Aorta (tissue), 5 donors: Measurements from ENCODE around the gene NEXN. TPM values are rescaled to one million over a fixed set of nuclear protein-coding genes. Genes with fewer than 3 reads are reported as not detected.
A peak's percentile ranks its signal among the peaks of the same experiment; 100 is the strongest.

ENCODE experiments used
- ATAC-seq: fragments of 200-7000 bp; cut with Tn5 transposase; one replicate; pipeline ENCODE4 v1.9.1; 2022; ENCODE audit warnings: moderate library complexity; ENCODE audit not compliant: low FRiP score
- DNase-seq, 2 donors: peaks; one replicate each; pipeline ENCODE4 v3.0.0-alpha.2; 2020
- H3K27ac ChIP-seq, 2 donors: one replicate each; pipeline ENCODE4 v1.5.1; 2013; ENCODE audit warnings: low read length in 2 of 2, mild to moderate bottlenecking in 2 of 2, moderate library complexity in 2 of 2, control low read depth in 1 of 2, inconsistent platforms in 1 of 2, low read depth in 1 of 2
- H3K27me3 ChIP-seq, 2 donors: one replicate each; pipeline ENCODE4 v1.6.1; 2013; ENCODE audit warnings: control low read depth in 1 of 2, low read length in 1 of 2, mild to moderate bottlenecking in 1 of 2, moderate library complexity in 1 of 2; ENCODE audit not compliant: insufficient read depth in 2 of 2, control insufficient read depth in 1 of 2
- H3K36me3 ChIP-seq, 2 donors: one replicate each; pipeline ENCODE4 v1.6.1; 2013; ENCODE audit warnings: control low read depth in 1 of 2, low read length in 1 of 2, mild to moderate bottlenecking in 1 of 2; ENCODE audit not compliant: insufficient read depth in 2 of 2, control insufficient read depth in 1 of 2
- H3K4me1 ChIP-seq, 2 donors: one replicate each; pipeline ENCODE4 v1.6.1; 2013; ENCODE audit warnings: low read length in 2 of 2, control low read depth in 1 of 2, mild to moderate bottlenecking in 1 of 2, moderate library complexity in 1 of 2; ENCODE audit not compliant: insufficient read depth in 2 of 2, control insufficient read depth in 1 of 2
- H3K4me3 ChIP-seq, 2 donors: one replicate each; pipeline ENCODE4 v1.5.1; 2013; ENCODE audit warnings: low read length in 2 of 2, control low read depth in 1 of 2, mild to moderate bottlenecking in 1 of 2
- H3K9me3 ChIP-seq: one replicate; pipeline ENCODE4 v1.6.1; 2013; ENCODE audit warnings: mild to moderate bottlenecking, low read length; ENCODE audit not compliant: control insufficient read depth
- WGBS, 2 donors: extraction: QIAGEN DNeasy Blood & Tissue Kit; methylation state at CpG; one replicate each; pipeline ENCODE4 v1.1.7; 2013; 5-methylcytosine and 5-hydroxymethylcytosine counted together
- intact Hi-C, 2 donors: fragments of 100-400 bp; cut with DNase I; formaldehyde crosslinking; loops; one replicate each; pipeline versions ENCODE4 v1.14.2 to v1.15.0; 2022
- polyA plus RNA-seq, 2 donors: library from polyadenylated mRNA; stranded (reverse); fragments of 200-250 nt; gene quantifications; one replicate each; pipeline ENCODE4 v1.2.3, GENCODE V29; 2013
- total RNA-seq, 2 donors: library from RNA; stranded (reverse); fragmentation: NEBNext Ultra II Directional; extraction: Animal tissue kit (Norgen Biotek cat#: 25700); gene quantifications; one replicate each; pipeline ENCODE4 v1.2.1, GENCODE V29; 2021
- donor health status: healthy with polysubstance abuse.
- donor health status: Bipolar disorder and iron deficiency.
- donor health status: DM: no; HTN: no; CAD: no.
- donor health status: DM: no; HTN: no; CAD: no.
- donor health status: DM: yes; HTN: yes; CAD: no.

Gene NEXN
- total and polyA plus RNA-seq, 4 donors = 81.9 to 237 (median 146) TPM

- H3K27ac ChIP-seq = no peak overlapping the region
- H3K4me3 ChIP-seq = no peak overlapping the region
- intact Hi-C loops = no loop called here
- ATAC-seq (no peak), DNase-seq (no peak)
- no peaks in the 10 kb centered on the region for H3K4me1 ChIP-seq
- H3K9me3 ChIP-seq = no peaks in the 10 kb centered on the region
- no peaks in the 10 kb centered on the region for H3K27me3 ChIP-seq
- peaks cover 8 to 10% of the 10 kb centered on the region in 2 donors for H3K36me3 ChIP-seq
Observed at GRCh38 chr1:77958391-77958790, 70.0 kb downstream of the NEXN start.

GRCh38 chr1:77958850-77959249 lies 70.4 kb downstream of the NEXN start:
- peaks cover 8 to 10% of the 10 kb centered on the region in 2 donors for H3K36me3 ChIP-seq
- no peak for ATAC-seq
- H3K4me3 ChIP-seq = no peak overlapping the region
- WGBS, 2 donors = 90 to 92% methylated on average over 2 of the region's 2 CpGs
- no peaks in the 10 kb centered on the region for H3K27me3 ChIP-seq
- H3K4me1 ChIP-seq = no peaks in the 10 kb centered on the region
- intact Hi-C loops = no loop called here
- no peaks in the 10 kb centered on the region for H3K9me3 ChIP-seq
- H3K27ac ChIP-seq = no peak overlapping the region
- no peak for DNase-seq

- Histone ChIP-seq H3K27ac (no peak overlapping the region), H3K27me3 (no peaks in the 10 kb centered on the region), H3K4me3 (no peak overlapping the region), H3K4me1 (no peaks in the 10 kb centered on the region), H3K9me3 (no peaks in the 10 kb centered on the region), H3K36me3 (peaks cover 9 to 20% of the 10 kb centered on the region in 2 donors)
- WGBS, 2 donors = 73 to 74% methylated on average over 2 of the region's 2 CpGs
- DNase-seq (no peak), ATAC-seq (no peak)
- intact Hi-C loops = no loop called here
Observed at GRCh38 chr1:77961392-77961791, 73.0 kb downstream of the NEXN start.

GRCh38 chr1:77966291-77966690 lies 77.9 kb downstream of the NEXN start:
- no peaks in the 10 kb centered on the region for H3K9me3 ChIP-seq
- no peaks in the 10 kb centered on the region for H3K4me1 ChIP-seq
- DNase-seq (no peak), ATAC-seq (no peak)
- no peak overlapping the region for H3K4me3 ChIP-seq
- H3K27me3 ChIP-seq = no peaks in the 10 kb centered on the region
- peaks cover 4 to 15% of the 10 kb centered on the region in 2 donors for H3K36me3 ChIP-seq
- H3K27ac ChIP-seq = no peak overlapping the region
- WGBS, 2 donors = 89 to 91% methylated on average over 3 of the region's 3 CpGs
- intact Hi-C loops = no loop called here

- no peaks in the 10 kb centered on the region for H3K9me3 ChIP-seq
- H3K4me3 ChIP-seq = no peak overlapping the region
- no peak overlapping the region for H3K27ac ChIP-seq
- intact Hi-C loops = no loop called here
- H3K27me3 ChIP-seq = no peaks in the 10 kb centered on the region
- DNase-seq (no peak), ATAC-seq (no peak)
- no peaks in the 10 kb centered on the region for H3K4me1 ChIP-seq
- WGBS, 2 donors = 76 to 77% methylated on average over 1 of the region's 1 CpG
- peaks cover 4 to 6% of the 10 kb centered on the region in 2 donors for H3K36me3 ChIP-seq
Observed at GRCh38 chr1:77970192-77970591, 81.8 kb downstream of the NEXN start.

GRCh38 chr1:77972080-77972479 lies 83.7 kb downstream of the NEXN start:
- intact Hi-C loops = no loop called here
- no peaks in the 10 kb centered on the region for H3K36me3 ChIP-seq

GRCh38 chr1:77975386-77975785 lies 87.0 kb downstream of the NEXN start:
- Histone ChIP-seq H3K4me3 (peak overlapping the region in 1 of 2 donors; percentile 20), H3K4me1 (no peaks in the 10 kb centered on the region), H3K27me3 (no peaks in the 10 kb centered on the region), H3K9me3 (no peaks in the 10 kb centered on the region), H3K36me3 (no peaks in the 10 kb centered on the region), H3K27ac (no peak overlapping the region)
- DNase-seq (no peak), ATAC-seq (no peak)
- intact Hi-C loops = loop anchor here (5.0 kb wide), 1 partner anchor 137 kb away; no protein-coding TSS in a partner anchor
- 20 to 22% methylated on average over 4 of the region's 4 CpGs for WGBS, 2 donors

More at GRCh38 chr1:77972080-77972479, 83.7 kb downstream of the NEXN start:
- Histone ChIP-seq H3K27me3 (no peaks in the 10 kb centered on the region), H3K27ac (no peak overlapping the region), H3K9me3 (no peaks in the 10 kb centered on the region), H3K4me1 (no peaks in the 10 kb centered on the region), H3K4me3 (no peak overlapping the region)
- DNase-seq (no peak), ATAC-seq (no peak)
- WGBS, 2 donors = 65 to 69% methylated on average over 3 of the region's 3 CpGs

- intact Hi-C loops = loop anchor here (5.0 kb wide), 1 partner anchor 136 kb away; no protein-coding TSS in a partner anchor
- Histone ChIP-seq H3K27ac (no peak overlapping the region), H3K4me3 (no peak overlapping the region), H3K9me3 (no peaks in the 10 kb centered on the region), H3K4me1 (no peaks in the 10 kb centered on the region), H3K36me3 (no peaks in the 10 kb centered on the region), H3K27me3 (no peaks in the 10 kb centered on the region)
- 23 to 32% methylated on average over 2 of the region's 2 CpGs for WGBS, 2 donors
- ATAC-seq (no peak), DNase-seq (no peak)
Observed at GRCh38 chr1:77975907-77976306, 87.5 kb downstream of the NEXN start.

- ATAC-seq (no peak), DNase-seq (no peak)
- Histone ChIP-seq H3K27ac (no peak overlapping the region), H3K4me3 (no peak overlapping the region), H3K36me3 (no peaks in the 10 kb centered on the region), H3K4me1 (no peaks in the 10 kb centered on the region), H3K27me3 (no peaks in the 10 kb centered on the region), H3K9me3 (no peaks in the 10 kb centered on the region)
- WGBS, 2 donors = 79 to 82% methylated on average over 13 of the region's 13 CpGs
- intact Hi-C loops = loop anchor here (5.0 kb wide), 1 partner anchor 136 kb away; no protein-coding TSS in a partner anchor
Observed at GRCh38 chr1:77976433-77977076, 88.1 kb downstream of the NEXN start.
